ENCODE results near the gene SMPD1. TPM values are rescaled to one million over a fixed set of nuclear protein-coding genes. Genes with fewer than 3 reads are reported as not detected.
A peak's percentile ranks its signal among the peaks of the same experiment; 100 is the strongest.

Gene SMPD1
- total and polyA plus RNA-seq, 9 of the 15 experiments (the other 6 are each of a cell fraction or from before 2014, with no cell fraction given): 0.90 to 9.9 (median 5.2) TPM

- TF ChIP-seq, protein P1, sequence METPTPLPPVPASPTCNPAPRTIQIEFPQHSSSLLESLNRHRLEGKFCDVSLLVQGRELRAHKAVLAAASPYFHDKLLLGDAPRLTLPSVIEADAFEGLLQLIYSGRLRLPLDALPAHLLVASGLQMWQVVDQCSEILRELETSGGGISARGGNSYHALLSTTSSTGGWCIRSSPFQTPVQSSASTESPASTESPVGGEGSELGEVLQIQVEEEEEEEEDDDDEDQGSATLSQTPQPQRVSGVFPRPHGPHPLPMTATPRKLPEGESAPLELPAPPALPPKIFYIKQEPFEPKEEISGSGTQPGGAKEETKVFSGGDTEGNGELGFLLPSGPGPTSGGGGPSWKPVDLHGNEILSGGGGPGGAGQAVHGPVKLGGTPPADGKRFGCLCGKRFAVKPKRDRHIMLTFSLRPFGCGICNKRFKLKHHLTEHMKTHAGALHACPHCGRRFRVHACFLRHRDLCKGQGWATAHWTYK (CRISPR knock-in tag; IDR thresholded peaks at IDR 0.05): peak; percentile 27; the same call in 1 of the 2 replicates
- peak; percentile 87 to 94 for TF ChIP-seq MNT (conservative IDR thresholded peaks at IDR 0.05)
- TF ChIP-seq ZNF76 (CRISPR knock-in tag; IDR thresholded peaks at IDR 0.05; ENCODE audit: borderline replicate concordance): no peak
- peak; percentile 63; the same call in 1 of the 2 replicates for TF ChIP-seq ZEB2 (IDR thresholded peaks at IDR 0.05)
- no peak for TF ChIP-seq RBM22 (IDR thresholded peaks at IDR 0.05; ENCODE audit: low read depth, low read length, poor library complexity, severe bottlenecking)
- peak; percentile 7 to 43; a peak in 1 of 4 replicates for TF ChIP-seq FOXK2 (conservative IDR thresholded peaks at IDR 0.05 in 1 of 2, IDR thresholded peaks at IDR 0.05 in 1 of 2; ENCODE audit: low read depth in 2 of 2)
- TF ChIP-seq, protein P2, sequence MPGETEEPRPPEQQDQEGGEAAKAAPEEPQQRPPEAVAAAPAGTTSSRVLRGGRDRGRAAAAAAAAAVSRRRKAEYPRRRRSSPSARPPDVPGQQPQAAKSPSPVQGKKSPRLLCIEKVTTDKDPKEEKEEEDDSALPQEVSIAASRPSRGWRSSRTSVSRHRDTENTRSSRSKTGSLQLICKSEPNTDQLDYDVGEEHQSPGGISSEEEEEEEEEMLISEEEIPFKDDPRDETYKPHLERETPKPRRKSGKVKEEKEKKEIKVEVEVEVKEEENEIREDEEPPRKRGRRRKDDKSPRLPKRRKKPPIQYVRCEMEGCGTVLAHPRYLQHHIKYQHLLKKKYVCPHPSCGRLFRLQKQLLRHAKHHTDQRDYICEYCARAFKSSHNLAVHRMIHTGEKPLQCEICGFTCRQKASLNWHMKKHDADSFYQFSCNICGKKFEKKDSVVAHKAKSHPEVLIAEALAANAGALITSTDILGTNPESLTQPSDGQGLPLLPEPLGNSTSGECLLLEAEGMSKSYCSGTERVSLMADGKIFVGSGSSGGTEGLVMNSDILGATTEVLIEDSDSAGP (CRISPR knock-in tag; IDR thresholded peaks at IDR 0.05): no peak
- TF ChIP-seq, protein P3, sequence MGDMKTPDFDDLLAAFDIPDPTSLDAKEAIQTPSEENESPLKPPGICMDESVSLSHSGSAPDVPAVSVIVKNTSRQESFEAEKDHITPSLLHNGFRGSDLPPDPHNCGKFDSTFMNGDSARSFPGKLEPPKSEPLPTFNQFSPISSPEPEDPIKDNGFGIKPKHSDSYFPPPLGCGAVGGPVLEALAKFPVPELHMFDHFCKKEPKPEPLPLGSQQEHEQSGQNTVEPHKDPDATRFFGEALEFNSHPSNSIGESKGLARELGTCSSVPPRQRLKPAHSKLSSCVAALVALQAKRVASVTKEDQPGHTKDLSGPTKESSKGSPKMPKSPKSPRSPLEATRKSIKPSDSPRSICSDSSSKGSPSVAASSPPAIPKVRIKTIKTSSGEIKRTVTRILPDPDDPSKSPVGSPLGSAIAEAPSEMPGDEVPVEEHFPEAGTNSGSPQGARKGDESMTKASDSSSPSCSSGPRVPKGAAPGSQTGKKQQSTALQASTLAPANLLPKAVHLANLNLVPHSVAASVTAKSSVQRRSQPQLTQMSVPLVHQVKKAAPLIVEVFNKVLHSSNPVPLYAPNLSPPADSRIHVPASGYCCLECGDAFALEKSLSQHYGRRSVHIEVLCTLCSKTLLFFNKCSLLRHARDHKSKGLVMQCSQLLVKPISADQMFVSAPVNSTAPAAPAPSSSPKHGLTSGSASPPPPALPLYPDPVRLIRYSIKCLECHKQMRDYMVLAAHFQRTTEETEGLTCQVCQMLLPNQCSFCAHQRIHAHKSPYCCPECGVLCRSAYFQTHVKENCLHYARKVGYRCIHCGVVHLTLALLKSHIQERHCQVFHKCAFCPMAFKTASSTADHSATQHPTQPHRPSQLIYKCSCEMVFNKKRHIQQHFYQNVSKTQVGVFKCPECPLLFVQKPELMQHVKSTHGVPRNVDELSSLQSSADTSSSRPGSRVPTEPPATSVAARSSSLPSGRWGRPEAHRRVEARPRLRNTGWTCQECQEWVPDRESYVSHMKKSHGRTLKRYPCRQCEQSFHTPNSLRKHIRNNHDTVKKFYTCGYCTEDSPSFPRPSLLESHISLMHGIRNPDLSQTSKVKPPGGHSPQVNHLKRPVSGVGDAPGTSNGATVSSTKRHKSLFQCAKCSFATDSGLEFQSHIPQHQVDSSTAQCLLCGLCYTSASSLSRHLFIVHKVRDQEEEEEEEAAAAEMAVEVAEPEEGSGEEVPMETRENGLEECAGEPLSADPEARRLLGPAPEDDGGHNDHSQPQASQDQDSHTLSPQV (IDR thresholded peaks at IDR 0.05): peak; percentile 49; the same call in 1 of the 2 replicates
- TF ChIP-seq E2F8 (IDR thresholded peaks at IDR 0.05; ENCODE audit: low read depth, partially characterized antibody): peak; percentile 40
- TF ChIP-seq EP300 (IDR thresholded peaks at IDR 0.05; ENCODE audit: low read length): peak; percentile 38; the same call in 1 of the 2 replicates
- TF ChIP-seq ZNF778 (CRISPR knock-in tag; IDR thresholded peaks at IDR 0.05): no peak
These were observed at the start of gene SMPD1 (continued) for GRCh38 chr11:6389905-6390717.

Measured in K562 (cell line).